ENCODE data around the gene PRSS3.
A peak's percentile ranks its signal among the peaks of the same experiment; 100 is the strongest.
"Not testable (repeated sequence)": the region's sequence is repeated elsewhere in the genome, so short reads cannot be mapped to it uniquely, and the experiment has no call there.

The PRSS3 gene

DNA sequence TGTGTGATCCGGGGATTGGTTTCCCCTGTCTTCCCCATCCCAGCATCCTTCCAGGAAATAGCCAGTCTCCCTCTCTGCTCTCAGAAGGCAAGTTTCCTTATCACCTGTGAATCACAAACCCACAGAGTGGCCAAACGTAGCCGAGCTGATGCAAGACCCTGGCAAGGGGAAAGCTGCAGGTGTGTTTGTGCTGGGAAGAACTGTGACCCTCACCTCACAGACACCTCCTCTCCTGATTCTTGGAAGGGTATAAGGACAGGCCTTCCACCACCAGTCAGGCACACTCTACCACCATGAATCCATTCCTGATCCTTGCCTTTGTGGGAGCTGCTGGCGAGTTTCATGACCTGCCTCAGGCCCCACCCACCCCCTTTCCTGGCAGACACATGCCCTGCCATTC is at the start of gene PRSS3:
TSS of gene PRSS3 (plus strand) at position 281 of the 400 bp plus-strand sequence. CDS start at position 294, 13 bp downstream.
- DNase-seq, result no peak
- intact Hi-C loops (cut with DNase I), result no loop called here

DNA sequence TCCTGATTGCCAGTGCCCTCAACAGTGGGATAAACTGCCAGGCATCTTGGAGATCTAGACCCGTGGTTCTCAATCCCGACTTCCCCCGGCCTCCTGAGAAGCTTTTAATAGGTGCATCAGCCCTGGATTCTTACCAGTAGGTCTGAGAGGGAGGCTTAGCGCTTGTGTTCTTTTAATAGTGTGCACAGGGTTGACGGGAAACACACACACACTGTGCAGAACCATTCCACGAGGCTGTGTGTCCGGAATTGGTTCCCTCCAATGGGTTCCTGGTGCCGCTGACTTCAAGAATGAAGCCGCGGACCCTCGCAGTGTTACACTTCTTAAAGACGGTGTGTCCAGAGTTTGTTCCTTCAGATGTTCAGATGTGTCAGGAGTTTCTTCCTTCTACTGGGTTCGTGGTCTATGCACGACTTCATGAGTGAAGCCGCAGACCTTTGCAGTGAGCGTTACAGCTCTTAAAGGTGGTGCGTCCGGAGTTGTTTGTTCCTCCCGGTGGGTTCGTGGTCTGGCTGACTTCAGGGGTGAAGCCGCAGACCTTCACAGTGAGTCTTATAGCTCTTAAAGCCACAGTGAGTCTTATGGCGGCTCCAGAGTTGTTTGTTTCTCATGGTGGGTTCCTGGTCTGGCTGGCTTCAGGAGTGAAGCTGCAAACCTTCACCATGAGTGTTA is 46.6 kb upstream of the PRSS3 start:
- no peak for DNase-seq
- intact Hi-C loops (cut with DNase I), result no loop called here

DNA sequence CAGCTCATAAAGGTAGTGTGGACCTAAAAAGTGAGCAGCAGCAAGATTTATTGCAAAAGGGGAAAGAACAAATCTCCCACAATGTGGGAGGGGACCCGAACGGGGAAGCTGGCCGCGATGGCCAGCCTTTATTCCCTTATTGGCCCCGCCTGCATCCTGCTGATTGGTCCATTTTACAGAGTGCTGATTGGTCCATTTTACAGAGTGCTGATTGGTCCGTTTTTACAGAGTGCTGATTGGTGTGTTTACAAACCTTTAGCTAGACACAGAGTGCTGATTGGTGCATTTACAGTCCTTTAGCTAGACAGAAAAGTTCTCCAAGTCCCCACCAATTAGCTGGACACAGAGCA is 46.1 kb upstream of the PRSS3 start:
- intact Hi-C loops (cut with DNase I); DNase-seq: not testable (repeated sequence)

DNA sequence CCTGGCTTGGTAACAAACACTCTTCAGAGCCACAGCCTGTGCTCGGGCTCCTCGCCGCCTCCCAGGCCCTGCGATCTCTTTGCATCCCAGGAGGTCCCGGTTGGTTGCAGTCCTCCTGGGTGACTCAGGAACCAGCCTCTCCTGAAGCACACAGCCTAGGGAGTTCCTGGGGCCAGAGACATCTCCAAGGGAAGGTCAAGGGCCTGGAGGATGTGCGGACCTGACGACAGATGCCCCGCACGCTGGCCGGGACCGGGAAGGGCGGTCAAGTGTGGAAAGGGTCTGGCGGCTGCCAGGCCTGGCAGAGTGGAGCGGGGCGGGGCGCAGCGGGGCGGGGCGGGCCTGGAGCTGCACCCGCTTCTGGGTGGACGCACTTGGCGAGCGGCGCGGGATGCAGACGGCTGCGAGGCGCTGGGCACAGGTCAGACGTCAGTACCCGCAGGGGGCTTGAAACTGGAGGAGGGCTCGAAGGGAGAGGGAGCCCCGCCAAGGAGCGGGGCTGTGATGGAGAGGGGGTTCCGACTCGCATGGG is 45.0 kb upstream of the PRSS3 start:
- DNase-seq, result no peak
- intact Hi-C loops (cut with DNase I), result no loop called here

DNA sequence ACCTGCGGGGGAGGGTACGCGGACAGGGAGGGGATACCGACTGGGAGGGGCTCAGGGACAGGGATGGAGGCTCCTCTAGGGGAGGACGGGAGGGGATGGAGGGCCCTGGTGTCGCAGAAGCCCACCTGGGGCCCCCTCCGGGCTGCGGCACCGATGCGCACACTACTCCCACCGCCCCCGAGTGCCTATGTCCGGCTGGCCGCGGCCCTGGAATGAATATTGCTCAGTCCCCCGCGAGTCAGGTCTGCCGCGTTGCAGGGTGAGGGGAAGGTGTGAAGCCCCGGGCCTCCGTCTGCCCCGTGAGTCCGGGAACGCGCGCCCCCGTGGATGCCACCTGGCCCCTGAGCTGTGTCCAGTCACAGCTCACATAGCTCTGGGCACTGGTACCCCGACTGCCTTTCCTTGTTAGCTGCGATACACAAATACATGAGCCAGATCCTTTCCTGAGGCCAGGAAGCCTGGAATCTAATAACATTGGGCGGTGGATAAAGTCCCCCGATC is 44.5 kb upstream of the PRSS3 start:
- intact Hi-C loops (cut with DNase I), result no loop called here
- DNase-seq, result no peak

DNA sequence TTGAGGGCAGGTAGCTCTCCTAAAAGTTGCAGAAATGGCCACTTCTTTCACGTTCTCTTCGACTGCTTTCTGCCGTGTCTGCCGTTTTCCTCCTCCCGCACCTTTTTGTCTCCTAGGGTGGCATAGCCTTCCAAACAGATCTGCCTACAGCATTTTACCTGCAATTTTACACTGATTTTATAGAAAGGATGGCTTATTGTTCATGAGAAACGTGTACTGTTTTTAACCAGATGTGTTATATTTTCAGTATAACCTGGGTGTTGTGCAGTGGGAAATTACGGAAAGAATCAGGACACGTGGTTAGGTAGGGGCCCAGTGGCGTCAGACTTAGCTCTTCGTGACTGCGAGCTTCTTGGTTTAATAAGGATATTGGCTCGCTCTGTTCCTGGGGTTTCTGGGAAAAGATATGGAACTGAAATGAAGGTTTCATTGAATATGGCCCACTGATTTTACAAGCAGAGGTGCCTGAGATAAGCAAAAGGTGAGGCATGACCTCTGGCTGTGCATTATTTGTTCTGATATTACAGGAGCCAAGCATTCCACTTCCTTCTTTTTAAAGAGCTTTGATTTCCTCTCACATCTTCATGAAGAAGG is 43.7 kb upstream of the PRSS3 start:
- no peak for DNase-seq
- intact Hi-C loops (cut with DNase I), result no loop called here

DNA sequence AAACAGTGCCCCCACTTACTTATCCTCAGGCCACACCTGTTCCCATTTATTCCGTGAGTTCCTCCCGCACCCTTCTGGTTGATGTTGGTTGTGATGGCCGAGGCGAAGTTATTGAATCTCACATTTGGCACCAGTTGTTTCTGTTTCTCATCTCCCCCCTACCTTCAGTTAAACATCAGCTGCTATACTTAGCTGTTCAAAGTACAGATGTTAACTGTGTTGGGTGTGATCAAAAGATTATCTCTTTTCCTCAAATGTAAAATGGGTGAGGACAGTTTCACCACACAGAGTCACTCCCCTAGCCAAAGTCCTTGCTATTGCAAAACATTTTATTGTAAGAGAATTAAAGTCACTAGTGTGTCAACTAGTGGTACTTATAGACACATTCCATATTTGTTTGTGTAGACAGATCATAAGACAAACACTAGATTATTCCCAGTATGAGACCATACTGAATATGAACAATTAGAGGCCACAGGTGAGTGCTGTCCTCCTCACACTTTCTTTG is 43.2 kb upstream of the PRSS3 start:
- intact Hi-C loops (cut with DNase I), result no loop called here
- DNase-seq, result no peak

DNA sequence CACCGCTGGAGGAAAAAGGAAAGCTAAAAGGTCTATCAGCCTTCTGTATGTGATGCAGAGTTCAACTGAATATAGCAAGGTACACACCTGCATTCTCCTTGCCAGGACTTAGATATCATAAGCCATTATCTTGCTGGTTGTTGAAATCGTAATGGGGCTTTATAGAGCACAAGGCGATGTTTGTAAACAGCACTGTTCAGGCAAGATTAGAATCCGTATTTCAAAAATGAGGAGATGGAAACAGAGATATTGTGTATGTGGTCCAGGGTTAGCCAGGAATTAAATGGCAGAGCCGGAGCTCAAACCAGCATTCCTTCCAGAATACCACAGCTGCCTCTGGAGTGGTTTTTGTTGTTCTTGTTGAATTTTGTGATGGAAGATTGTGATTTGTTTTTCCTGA is 42.6 kb upstream of the PRSS3 start:
- intact Hi-C loops (cut with DNase I); DNase-seq: not testable (repeated sequence)

DNA sequence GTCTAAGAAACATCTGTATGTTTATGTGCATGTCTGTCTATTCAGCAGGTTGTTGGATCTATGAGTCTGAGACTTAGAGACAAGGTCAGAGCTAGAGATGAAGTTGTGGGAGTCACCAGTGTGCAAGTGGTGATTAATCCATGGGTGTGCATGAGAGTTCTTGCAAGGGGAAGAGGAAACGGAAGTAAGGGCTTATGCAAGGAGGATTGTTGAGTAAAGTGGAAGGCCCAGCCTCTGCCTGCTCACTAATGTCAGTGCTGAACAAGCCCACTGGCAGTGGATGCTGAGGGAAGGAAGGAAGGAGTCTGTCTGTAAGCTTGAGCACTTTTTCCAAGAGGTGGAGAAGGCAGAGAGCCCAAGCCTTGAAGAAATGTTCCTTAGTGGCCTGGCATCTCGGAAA is 35.7 kb upstream of the PRSS3 start:
- intact Hi-C loops (cut with DNase I); DNase-seq: not testable (repeated sequence)

DNA sequence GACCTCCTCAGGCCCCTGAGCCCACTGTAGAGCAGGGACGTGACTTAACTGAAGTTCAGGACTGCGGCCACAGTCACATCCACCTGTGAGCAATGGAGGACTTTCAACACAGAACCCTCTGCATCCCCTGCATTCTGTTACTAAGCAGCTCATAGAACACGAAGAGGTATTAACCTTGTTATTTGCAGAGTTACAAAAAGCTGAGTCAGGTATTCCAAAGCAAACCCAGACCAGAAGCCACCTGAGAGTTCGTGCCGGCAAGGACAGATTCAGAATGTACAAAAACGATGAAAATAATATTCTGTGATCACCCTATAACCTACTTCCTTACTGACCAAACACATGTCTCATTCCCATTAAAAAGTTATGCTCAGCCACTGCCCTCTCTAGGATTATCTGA is 33.0 kb upstream of the PRSS3 start:
- DNase-seq, result no peak
- intact Hi-C loops (cut with DNase I), result no loop called here

DNA sequence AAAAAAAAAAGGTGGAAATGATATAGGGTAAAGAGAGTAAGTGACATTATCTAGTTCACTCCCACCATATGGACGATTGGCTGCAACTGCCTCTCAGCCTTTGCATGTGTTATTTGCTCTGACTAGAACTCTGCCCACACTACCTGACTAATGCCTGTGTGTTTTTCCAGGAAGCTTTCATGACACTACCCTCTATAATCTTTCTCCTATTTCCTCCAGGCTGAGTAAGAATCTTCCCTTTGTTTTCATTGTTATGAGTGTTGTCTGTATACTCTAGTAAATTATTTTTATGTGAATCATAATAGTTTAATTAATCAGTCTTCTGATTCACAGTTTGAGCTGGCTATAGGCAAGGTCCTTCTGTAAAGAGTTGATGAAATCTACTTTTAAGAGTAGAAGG is 31.7 kb upstream of the PRSS3 start:
- intact Hi-C loops (cut with DNase I); DNase-seq: not testable (repeated sequence)

DNA sequence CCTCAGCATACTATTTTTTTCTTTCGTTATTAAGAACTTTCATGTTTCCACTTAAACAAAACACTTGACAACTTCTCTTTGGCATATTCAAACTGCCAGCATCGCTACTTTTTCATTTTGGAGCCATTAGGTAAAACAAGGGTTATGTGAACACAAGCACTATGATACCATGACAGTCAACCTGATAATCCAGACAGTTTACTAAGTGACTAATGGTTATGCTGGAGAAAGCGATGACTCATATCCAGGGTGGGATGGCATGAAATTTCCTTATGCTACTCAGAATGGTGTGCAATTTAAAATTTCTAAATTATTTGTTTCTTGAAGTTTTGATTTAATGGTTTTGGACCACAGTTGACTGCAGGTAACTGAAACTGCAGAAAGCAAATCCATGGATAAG is 29.9 kb upstream of the PRSS3 start:
- intact Hi-C loops (cut with DNase I), result no loop called here
- no peak for DNase-seq

DNA sequence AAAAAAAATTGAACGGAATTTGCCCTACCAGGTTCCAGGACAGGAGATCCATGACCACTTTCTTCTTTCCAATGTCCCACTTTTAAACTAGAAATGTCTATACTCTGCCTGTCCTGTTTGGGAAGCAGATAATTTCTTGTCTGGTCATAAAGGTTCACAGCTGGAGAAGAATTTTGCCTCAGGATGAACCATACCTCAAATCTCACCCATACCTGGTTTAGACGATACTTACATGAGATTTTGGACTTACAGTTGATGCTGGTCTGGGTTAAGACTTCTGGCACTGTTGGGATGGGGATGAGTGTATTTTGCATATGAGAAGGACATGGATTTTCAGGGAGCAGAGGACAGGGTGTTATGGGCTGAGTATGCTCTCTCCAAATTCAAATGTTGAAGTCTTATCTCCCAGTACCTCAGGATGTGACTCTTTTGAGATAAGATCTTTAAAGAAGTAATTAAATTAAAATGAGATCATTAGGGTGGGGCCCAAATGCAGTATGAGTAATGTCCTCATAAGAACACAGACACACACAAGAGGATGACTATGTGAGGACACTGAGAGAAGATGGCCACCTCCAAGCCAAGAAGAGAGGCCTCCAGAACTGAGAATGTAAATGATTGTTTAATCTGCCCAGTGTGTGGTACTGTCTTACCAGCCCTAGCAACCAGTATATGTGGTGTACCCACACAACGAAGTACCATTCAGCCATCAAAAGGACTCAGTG is 25.0 kb upstream of the PRSS3 start:
- intact Hi-C loops (cut with DNase I); DNase-seq: not testable (repeated sequence)

DNA sequence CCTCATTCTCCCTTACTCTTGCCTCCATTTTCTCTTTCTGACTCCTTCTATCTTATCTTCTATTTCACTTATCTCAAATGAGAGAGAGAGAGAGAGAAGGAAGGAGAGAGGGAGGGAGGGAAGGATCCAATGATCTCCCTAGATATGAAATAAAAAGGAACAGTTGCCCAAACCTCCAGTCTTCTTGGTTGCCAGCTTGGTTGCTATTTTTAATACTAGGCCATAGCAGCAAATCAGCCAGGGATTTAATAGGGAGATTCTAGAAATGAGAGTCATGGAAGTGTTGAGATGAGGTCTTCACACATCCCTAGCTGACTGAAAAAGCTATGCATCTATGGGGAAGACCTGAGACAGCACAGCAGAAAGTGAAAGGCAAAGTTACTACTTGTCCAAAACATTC is 22.2 kb upstream of the PRSS3 start:
- DNase-seq; intact Hi-C loops (cut with DNase I): not testable (repeated sequence)

DNA sequence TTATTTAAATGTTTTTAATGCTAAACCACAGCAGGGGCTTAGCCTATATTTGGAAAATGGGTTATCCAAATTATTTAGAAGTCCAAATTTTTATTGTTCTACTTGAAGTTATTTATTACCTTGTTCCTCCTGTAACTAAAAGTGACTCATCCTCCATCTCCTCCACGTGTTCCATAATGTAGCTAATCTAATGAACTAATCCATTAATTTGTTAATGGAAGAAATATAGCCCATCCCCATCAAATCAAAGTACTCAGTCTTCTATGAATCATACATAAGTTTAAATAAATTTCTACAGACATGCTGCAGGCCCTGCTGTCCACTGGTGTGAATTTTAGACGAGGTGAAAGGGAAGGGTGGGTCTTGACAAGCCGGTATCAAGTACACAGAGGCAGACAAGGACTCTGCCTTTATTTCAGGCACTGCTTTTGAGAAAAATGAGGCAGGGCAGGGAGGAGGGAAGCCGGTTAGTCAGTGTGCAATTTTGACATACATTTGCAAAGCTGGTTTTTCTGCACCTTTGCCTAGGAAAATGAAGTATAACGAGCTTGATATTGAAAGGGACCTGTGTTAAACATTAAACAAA is 21.2 kb upstream of the PRSS3 start:
- intact Hi-C loops (cut with DNase I); DNase-seq: not testable (repeated sequence)

DNA sequence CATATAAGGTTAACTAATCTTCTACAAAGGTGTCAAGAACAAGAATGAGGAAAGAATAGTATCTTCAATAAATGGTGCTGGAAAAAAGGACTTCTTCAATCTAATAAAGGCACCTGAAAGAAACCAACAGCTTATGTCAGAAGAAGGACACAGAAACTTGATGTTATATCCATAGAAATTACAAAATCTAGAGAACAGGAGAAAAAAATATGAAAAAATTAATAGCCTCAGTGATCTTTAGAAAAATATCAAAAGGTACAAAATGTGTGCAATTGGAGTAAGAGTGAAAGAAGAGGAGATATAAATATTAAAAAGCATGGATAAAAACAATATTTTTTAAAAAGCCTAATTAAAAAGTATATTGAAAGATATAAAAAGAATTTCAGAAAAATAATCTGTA is 18.8 kb upstream of the PRSS3 start:
- intact Hi-C loops (cut with DNase I), result no loop called here
- no peak for DNase-seq

DNA sequence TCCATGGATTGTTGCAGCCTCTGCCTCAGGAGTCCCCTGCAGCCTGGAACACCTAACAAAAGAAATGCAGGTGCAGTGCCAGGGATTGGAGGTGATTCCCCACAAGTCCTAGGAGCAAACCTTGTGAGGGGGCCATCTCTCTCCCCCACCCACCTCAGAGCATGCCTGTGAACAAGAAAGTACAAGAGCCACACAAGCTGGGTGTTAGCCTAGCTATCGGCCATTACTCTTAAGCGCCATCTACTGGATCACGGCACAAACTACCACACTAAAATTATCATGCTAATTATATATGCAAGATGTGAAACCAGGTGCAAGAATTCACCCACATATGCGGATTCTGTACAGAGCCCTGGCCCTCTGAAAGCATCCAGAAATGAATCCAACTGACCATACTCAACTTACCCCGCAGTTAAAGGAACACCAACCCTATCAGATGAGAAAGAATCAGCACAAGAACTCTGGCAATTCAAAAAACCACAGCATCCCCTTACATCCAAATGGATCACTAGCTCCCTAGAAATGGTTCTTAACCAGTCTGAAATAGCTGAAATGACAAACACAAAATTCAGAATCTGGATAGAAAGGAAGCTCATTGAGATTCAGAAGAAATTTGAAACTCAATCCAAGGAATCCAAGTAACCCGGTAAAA is 16.5 kb upstream of the PRSS3 start:
- DNase-seq, result peak in 33 of 42 donors; percentile 8 to 80 (median 49)

DNA sequence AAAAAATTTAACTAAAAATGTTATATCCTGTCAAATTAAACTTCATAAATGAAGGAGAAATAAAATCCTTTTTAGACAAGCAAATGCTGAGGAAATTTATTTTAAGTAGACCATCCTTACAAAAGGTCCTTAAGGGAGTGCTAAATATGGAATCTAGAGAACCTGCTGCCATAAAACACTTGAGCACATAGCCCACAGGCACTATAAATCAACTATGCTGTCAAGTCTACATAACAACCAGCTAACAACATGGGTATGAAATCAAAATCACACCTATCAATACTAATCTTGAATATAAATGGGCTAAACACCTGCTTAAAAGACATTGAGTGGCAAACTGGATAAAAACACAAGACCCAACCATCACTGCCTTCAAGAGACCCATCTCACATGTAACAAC is 15.1 kb upstream of the PRSS3 start:
- no peak for DNase-seq
- intact Hi-C loops (cut with DNase I), result no loop called here

More for the DNA sequence above, 16.5 kb upstream of the PRSS3 start:
- intact Hi-C loops (cut with DNase I), result no loop called here

DNA sequence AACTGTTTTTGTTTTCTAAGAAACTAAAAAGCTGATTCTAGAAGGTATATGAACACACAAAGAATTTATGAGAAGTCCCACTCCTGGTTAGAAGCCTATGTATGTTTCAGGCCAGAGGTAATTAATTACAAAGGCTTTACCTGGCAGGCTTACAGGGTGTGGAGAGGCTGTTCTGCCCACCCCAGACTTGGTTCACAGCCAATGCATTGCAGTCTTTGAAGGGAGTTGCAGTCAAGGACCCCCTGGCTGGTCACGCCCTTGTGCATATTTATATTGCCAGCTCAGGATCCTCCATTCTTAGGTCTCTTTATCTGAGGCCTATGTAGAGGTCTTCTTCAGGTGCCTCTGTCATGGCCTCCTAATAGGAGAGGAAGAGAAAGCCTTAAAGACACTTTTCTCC is 13.6 kb upstream of the PRSS3 start:
- no peak for DNase-seq
- intact Hi-C loops (cut with DNase I), result no loop called here

Measured in head of caudate nucleus (tissue), 42 donors.